ENCODE results near the gene ARHGAP18. TPM values are rescaled to one million over a fixed set of nuclear protein-coding genes. Genes with fewer than 3 reads are reported as not detected.
A peak's percentile ranks its signal among the peaks of the same experiment; 100 is the strongest.

Gene ARHGAP18
- total RNA-seq, 4 donors from 2014 or later: 5.2 to 9.2 (median 6.5) TPM

GRCh38 chr6:129732034-129732433 lies 22.1 kb upstream of the ARHGAP18 start:
- Histone ChIP-seq H3K9me3 (no peaks in the 10 kb centered on the region), H3K27ac (no peak overlapping the region), H3K36me3 (no peaks in the 10 kb centered on the region), H3K4me1 (peaks cover 3 to 8% of the 10 kb centered on the region in 2 donors), H3K27me3 (no peaks in the 10 kb centered on the region), H3K4me3 (no peak overlapping the region)
- intact Hi-C loops (cut with DNase I; ENCODE audit: low total_unique reads): no loop called here
- DNase-seq (no peak), ATAC-seq (no peak)
- TF ChIP-seq CTCF (IDR thresholded peaks at IDR 0.05 in 4 of 5, conservative IDR thresholded peaks at IDR 0.05 in 1 of 5) (no peak), POLR2A (IDR thresholded peaks at IDR 0.05) (no peak)
- in situ Hi-C loops (cut with MboI; ENCODE audit: low sequenced_read_pairs in 4 of 4): loop anchor here in 2 of 4 donors (5.0 to 25.0 kb wide), 2 partner anchors 140 to 245 kb away; no protein-coding TSS in a partner anchor

GRCh38 chr6:129731428-129731827 lies 21.5 kb upstream of the ARHGAP18 start:
- intact Hi-C loops (cut with DNase I; ENCODE audit: low total_unique reads): loop anchor here (2.0 kb wide), 1 partner anchor 111 kb away; no protein-coding TSS in a partner anchor
- ATAC-seq (no peak), DNase-seq (no peak)
- in situ Hi-C loops (cut with MboI; ENCODE audit: low sequenced_read_pairs in 4 of 4): loop anchor here in 2 of 4 donors (5.0 to 25.0 kb wide), 2 partner anchors 139 to 244 kb away; no protein-coding TSS in a partner anchor
- Histone ChIP-seq H3K27ac (no peak overlapping the region), H3K36me3 (no peaks in the 10 kb centered on the region), H3K9me3 (no peaks in the 10 kb centered on the region), H3K4me3 (no peak overlapping the region), H3K4me1 (peaks cover 9 to 14% of the 10 kb centered on the region in 2 donors), H3K27me3 (no peaks in the 10 kb centered on the region)
- no peak for TF ChIP-seq POLR2A (IDR thresholded peaks at IDR 0.05)
- TF ChIP-seq CTCF (IDR thresholded peaks at IDR 0.05 in 4 of 5, conservative IDR thresholded peaks at IDR 0.05 in 1 of 5): no peak

- TF ChIP-seq CTCF (IDR thresholded peaks at IDR 0.05 in 4 of 5, conservative IDR thresholded peaks at IDR 0.05 in 1 of 5): peak; percentile 67 to 76 (median 70)
- TF ChIP-seq POLR2A (IDR thresholded peaks at IDR 0.05): no peak
- Histone ChIP-seq H3K27me3 (no peaks in the 10 kb centered on the region), H3K4me3 (no peak overlapping the region), H3K4me1 (peaks cover 11 to 22% of the 10 kb centered on the region in 2 donors), H3K9me3 (no peaks in the 10 kb centered on the region), H3K36me3 (no peaks in the 10 kb centered on the region), H3K27ac (no peak overlapping the region)
- intact Hi-C loops (cut with DNase I; ENCODE audit: low total_unique reads): loop anchor here (1.0 to 2.0 kb wide), 2 partner anchors 110 to 132 kb away; no protein-coding TSS in a partner anchor
- in situ Hi-C loops (cut with MboI; ENCODE audit: low sequenced_read_pairs in 4 of 4): loop anchor here in 2 of 4 donors (5.0 to 25.0 kb wide), 2 partner anchors 138 to 243 kb away; no protein-coding TSS in a partner anchor
- ATAC-seq (peak; percentile 48 to 72), DNase-seq (no peak)
Observed at GRCh38 chr6:129730477-129731165, 20.6 kb upstream of the ARHGAP18 start.

GRCh38 chr6:129726650-129727049 lies 16.7 kb upstream of the ARHGAP18 start:
- in situ Hi-C loops (cut with MboI; ENCODE audit: low sequenced_read_pairs in 4 of 4) (loop anchor here in 2 of 4 donors (5.0 to 25.0 kb wide), 2 partner anchors 129 to 239 kb away; no protein-coding TSS in a partner anchor), intact Hi-C loops (cut with DNase I; ENCODE audit: low total_unique reads) (loop anchor here (5.0 kb wide), 1 partner anchor 64 kb away; no protein-coding TSS in a partner anchor)

More at GRCh38 chr6:129726650-129727049, 16.7 kb upstream of the ARHGAP18 start:
- ATAC-seq (peak; percentile 45 to 84), DNase-seq (no peak)
- no peaks in the 10 kb centered on the region for H3K36me3 ChIP-seq
- H3K4me1 ChIP-seq: peaks cover 11 to 22% of the 10 kb centered on the region in 2 donors
- H3K9me3 ChIP-seq: no peaks in the 10 kb centered on the region
- peak overlapping the region in 1 of 4 donors; percentile 66 for H3K27ac ChIP-seq
- H3K27me3 ChIP-seq: no peaks in the 10 kb centered on the region
- H3K4me3 ChIP-seq: no peak overlapping the region
- TF ChIP-seq POLR2A (IDR thresholded peaks at IDR 0.05) (no peak), CTCF (IDR thresholded peaks at IDR 0.05 in 4 of 5, conservative IDR thresholded peaks at IDR 0.05 in 1 of 5) (no peak)

All from gastrocnemius medialis (tissue), 4 donors.